Breast epithelium (tissue), 3 donors: ENCODE results near the gene RRP15.

Experiments
- POLR2A ChIP-seq: fragments of 450-650 bp; IDR thresholded peaks from one replicate; pipeline ENCODE4 v1.6.1; 2016; ENCODE audit warnings: antibody characterized with exemption, mild to moderate bottlenecking, moderate library complexity
- TF ChIP-seq, protein P1 (sequence below), 3 donors: fragments of 450-650 bp; IDR thresholded peaks; one replicate each; pipeline ENCODE4 v1.5.1; 2016 to 2017; ENCODE audit warnings: antibody characterized with exemption in 3 of 3, mild to moderate bottlenecking in 3 of 3, moderate library complexity in 3 of 3

DNA sequence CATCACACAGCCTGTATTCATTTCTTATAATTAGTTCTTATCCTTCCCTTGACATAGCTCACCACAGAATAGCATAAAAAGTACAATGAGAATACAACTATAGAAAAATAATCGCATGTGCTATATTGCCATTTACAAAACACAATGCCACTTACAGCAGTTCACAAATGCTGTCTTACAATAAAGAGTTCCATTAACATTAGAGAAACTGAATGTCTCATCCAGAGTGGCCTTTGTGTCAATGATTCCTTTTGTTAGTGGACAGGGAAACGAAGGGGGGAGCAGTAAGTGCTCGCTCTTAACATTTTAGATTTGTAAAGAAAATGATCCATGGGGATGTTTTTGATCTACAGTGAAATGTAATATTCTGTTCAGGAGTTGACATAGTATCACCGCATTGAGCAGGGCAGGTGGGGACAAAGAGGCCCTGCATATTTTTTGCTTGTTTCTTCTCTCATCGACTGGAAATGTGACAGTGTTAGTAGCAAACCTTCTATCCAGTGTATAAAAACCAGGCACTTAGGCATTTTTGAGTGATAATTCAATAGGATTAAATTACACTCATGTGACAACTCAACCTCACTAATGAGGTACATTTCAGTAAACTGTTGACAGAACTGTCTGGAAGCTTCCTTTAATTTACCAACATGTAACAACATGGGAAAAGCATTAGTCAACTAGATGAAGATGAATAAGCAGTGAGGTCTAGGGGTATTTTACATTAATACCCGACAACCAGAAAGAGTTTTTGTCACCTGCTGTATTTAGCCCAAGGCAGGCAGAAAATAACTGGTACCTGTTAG is 35.6 kb upstream of the RRP15 start:
- TF ChIP-seq, protein P1, sequence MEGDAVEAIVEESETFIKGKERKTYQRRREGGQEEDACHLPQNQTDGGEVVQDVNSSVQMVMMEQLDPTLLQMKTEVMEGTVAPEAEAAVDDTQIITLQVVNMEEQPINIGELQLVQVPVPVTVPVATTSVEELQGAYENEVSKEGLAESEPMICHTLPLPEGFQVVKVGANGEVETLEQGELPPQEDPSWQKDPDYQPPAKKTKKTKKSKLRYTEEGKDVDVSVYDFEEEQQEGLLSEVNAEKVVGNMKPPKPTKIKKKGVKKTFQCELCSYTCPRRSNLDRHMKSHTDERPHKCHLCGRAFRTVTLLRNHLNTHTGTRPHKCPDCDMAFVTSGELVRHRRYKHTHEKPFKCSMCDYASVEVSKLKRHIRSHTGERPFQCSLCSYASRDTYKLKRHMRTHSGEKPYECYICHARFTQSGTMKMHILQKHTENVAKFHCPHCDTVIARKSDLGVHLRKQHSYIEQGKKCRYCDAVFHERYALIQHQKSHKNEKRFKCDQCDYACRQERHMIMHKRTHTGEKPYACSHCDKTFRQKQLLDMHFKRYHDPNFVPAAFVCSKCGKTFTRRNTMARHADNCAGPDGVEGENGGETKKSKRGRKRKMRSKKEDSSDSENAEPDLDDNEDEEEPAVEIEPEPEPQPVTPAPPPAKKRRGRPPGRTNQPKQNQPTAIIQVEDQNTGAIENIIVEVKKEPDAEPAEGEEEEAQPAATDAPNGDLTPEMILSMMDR (IDR thresholded peaks at IDR 0.05), result no peak
- no peak for TF ChIP-seq POLR2A
